Choroid plexus epithelial cell (primary cell): ENCODE results near the gene HOXA3.
A peak's percentile ranks its signal among the peaks of the same experiment; 100 is the strongest.

ENCODE experiments used
- DNase-seq: peaks from one replicate; pipeline ENCODE4 v3.0.0-alpha.2; 2010; ENCODE audit warnings: low read depth
- H3K4me3 ChIP-seq: 2 replicates; pipeline ENCODE4 v1.5.1; 2011; ENCODE audit warnings: low read depth, mild to moderate bottlenecking, control low read depth, low read length, moderate library complexity
- TF ChIP-seq, protein P1 (sequence below): conservative IDR thresholded peaks from 2 replicates; pipeline ENCODE4 v1.5.1; 2011; ENCODE audit warnings: low read depth, mild to moderate bottlenecking, control low read depth, inconsistent platforms, low read length, moderate library complexity

HOXA3 gene

DNA sequence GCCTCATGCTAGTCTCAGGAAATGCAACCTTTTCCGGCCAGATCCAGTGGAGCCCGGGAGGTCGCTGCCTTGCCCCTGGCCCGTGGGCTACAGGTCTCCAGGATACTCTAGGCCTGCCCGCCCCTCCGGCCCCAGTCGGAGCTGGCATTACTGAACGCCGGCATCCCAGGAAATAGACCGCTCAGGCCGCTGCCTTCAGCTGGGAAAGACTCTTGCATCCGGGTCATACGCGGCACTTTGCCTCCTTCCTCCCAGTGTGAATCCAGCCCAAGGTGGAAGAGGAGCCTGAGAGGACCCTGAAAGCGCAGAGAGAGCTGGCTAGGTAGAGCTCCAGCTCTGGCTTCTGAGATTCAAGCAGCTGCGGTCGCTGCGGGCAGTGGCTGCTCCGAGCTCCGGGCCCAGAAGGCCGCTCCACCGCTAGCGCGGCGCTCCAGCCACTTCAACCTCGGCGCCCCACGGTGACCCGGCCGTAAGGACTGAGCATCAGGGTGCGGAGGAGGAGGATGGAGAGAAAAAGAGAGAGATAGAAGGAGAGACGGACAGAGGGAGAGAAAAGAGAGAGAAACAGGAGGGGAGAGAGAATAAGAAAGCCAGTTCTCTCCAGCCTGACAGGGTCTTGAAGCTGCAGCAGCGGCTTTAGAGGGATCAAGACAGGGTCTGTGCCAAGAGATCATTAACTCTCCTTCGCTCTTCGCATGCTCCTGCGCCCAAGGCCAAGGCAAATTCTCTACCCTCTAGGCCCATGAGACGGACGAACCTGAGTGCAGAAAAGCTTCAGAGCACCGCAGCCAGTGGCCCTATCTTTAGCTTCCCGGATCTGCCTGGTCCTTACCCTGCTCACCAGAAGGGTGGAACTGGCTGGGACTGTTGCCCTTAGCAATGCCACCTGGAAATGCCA, 23.5 kb upstream of the HOXA3 start:
- no peak overlapping the region for H3K4me3 ChIP-seq
- no peak for DNase-seq
- TF ChIP-seq, protein P1, sequence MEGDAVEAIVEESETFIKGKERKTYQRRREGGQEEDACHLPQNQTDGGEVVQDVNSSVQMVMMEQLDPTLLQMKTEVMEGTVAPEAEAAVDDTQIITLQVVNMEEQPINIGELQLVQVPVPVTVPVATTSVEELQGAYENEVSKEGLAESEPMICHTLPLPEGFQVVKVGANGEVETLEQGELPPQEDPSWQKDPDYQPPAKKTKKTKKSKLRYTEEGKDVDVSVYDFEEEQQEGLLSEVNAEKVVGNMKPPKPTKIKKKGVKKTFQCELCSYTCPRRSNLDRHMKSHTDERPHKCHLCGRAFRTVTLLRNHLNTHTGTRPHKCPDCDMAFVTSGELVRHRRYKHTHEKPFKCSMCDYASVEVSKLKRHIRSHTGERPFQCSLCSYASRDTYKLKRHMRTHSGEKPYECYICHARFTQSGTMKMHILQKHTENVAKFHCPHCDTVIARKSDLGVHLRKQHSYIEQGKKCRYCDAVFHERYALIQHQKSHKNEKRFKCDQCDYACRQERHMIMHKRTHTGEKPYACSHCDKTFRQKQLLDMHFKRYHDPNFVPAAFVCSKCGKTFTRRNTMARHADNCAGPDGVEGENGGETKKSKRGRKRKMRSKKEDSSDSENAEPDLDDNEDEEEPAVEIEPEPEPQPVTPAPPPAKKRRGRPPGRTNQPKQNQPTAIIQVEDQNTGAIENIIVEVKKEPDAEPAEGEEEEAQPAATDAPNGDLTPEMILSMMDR = no peak

DNA sequence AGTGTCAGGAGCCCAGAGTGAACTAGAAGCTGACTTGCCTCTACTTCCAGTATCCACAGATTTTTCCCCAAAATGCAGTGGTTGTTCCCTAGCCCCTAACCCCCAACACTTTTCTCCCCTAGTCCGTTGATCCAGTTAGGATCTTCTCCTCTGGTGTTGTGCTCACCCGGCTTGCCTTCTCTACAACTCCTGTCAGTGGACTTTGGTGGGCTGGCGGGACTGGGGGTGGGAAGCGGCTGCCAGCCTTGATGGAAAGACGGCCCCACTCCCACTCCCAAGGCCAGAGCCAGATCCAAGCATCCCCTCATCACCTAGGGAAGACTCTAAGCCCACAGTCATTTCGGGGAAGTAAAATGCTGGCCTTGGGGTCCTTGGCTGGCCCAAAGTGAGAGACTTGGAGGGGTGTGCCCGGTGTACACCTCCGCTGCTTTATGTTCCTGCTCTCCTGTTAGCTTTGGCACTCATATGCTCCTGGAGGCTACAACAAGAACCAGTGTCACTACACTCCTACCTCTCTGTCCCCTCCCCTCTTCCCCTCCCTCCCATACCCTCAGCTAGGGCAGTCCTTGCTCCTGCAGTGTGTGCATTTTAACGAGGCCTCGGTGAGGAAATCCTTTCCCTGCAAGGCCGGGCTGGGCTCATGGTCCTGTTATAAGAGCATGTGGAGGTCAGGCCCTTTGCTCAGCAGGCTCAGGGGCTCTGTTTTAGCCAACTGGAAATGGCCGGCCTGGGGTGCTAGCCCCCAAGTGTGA, 22.7 kb upstream of the HOXA3 start:
- TF ChIP-seq, protein P1 = no peak
- DNase-seq = no peak
- H3K4me3 ChIP-seq = no peak overlapping the region

DNA sequence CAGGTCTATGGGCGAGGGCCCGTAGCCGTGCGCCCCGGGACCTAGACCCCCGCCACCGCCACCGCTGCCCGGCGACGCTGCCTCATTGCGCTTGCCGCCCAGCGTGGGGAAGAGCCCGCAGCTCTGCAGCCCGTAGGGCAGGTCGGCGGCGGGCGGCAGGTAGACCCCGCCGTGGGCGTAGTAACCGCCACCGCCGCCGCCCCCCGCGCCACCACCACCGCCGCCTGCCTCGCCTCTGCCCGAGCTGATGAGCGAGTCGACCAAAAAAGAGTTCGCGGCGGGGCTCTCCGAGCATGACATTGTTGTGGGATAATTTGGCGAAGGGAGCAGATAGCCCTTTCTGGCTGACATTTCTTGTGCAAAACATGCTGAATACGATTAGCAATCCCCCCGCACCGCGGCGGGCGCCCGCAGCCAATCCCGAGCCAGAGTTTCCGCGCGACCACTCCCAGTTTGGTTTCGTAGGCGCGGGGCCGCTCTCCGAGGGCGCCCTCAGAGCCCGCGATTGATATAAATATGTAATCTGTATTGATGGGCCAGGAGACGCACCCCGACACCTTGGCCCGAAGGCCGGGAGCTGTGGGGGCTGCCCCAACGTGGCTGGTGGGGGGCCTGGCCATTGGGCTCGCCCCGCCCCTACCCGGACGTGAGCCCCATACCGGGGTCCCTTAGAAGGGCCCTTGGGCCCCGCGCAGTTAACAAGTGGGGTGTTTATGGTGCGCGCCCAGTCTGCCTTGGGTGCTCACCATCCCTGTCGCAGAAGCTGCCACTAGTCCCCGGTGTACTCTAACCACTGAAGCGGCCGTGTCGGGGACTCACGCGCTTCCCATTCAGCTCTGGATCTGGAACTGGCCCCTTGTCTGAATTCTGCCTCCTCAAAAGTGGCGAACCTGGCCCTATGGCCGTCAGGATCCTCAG, 21.8 kb upstream of the HOXA3 start, which contains the start of gene HOXA10:
TSS of gene HOXA10 (minus strand) at position 365 of the 918 bp plus-strand sequence. CDS start at position 351, 14 bp downstream.
- TF ChIP-seq, protein P1 = no peak
- DNase-seq = no peak
- H3K4me3 ChIP-seq = no peak within 1 kb of the TSS

DNA sequence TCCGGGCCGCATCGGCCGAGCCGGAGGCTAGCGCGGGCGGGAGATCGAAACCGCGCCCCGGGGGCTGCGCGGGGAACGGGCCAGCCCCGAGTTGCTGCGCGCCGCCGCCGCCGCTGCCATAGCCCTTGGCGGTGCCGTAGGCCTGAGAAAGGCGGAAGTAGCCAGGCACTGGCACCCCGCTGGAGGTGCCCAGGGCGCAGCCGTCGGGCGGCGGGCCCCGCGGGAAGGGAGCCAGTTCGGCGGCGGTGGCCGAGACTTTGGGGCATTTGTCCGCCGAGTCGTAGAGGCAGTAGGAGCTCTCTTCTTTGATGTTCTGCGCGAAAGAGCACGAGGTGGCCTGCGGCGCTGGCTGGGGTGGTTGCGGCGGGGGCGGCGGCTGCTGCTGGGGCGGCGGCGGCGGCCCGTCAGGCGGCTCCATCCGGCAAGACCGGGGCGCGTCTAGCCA, 21.1 kb upstream of the HOXA3 start:
- no peak overlapping the region for H3K4me3 ChIP-seq
- TF ChIP-seq, protein P1 = no peak
- DNase-seq = no peak

DNA sequence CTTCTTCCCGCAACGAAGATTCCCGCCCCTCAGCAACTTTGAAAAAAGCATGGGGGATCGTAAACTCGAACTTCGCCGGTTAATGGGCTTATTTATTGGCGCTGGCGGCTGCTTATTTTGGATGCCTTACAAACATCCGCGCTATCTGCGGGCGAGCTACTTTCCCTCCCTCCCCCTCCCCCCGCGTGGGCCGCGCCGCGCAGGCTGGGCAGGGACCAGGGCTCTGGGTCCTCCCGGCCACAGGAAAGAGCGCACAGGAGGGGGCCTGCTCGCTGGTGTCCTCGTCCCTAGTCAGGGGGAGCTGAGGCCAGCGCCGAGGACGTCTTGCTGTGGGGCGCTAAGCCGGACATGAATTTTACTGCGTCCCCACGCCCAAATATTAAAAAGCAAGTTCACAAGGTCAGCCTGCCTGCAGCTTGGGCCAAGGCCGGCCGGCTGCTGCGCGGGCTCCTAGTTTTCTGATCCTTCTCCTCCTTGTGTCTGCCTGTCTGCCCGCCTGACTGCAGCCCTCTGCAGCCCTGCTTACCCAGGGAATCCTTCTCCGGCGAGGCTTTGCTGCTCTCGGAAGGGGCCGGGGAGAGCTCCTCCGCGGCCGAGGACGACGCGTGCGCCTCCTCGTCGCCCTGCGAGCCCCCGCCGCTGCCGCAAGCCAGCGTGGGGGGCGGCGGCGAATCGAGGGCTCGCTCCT, 20.6 kb upstream of the HOXA3 start:
- no peak overlapping the region for H3K4me3 ChIP-seq
- TF ChIP-seq, protein P1 = no peak
- DNase-seq = peak; percentile 10

DNA sequence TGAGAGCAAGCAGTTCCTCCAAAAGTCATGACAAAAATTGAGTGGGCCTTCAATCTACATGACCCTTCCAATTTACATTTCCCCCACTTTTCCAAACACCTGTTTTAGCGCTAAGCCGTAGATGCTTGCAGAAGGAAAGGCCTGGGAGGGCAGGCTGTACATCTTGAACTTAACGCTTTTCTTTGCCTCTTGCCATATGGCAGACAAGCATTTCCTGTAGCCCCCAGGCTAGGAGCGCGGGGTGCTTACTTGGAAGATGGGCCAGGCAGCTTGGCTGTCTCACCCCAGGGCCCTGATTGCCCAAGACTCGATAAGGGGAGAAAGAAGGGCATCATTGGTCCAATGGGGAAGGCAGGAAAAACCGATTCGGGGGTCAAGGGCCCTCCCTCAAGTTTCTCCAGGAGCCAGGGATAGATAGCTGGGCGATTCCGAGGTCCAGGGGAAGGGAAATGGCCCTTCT, 20.0 kb upstream of the HOXA3 start:
- TF ChIP-seq, protein P1 = no peak
- DNase-seq = no peak
- H3K4me3 ChIP-seq = no peak overlapping the region
